Stimulated activated CD8-positive, alpha-beta memory T cell treated with anti-CD3 and anti-CD28 coated beads, Interleukin-12 subunit alpha, Interleukin-12 subunit beta, amount 100 ng/mL, for 24 hours (primary cell): Measurements from ENCODE around the gene COL20A1.
"Not testable (repeated sequence)": the region's sequence is repeated elsewhere in the genome, so short reads cannot be mapped to it uniquely, and the experiment has no call there.

ENCODE experiments used
- DNase-seq: peaks from one replicate; pipeline ENCODE4 v3.0.0-alpha.2; 2020; ENCODE audit errors: extremely low read depth

Gene COL20A1

GRCh38 chr20:63376283-63377250, 83.6 kb downstream of the COL20A1 start:
- DNase-seq: no peak

DNA sequence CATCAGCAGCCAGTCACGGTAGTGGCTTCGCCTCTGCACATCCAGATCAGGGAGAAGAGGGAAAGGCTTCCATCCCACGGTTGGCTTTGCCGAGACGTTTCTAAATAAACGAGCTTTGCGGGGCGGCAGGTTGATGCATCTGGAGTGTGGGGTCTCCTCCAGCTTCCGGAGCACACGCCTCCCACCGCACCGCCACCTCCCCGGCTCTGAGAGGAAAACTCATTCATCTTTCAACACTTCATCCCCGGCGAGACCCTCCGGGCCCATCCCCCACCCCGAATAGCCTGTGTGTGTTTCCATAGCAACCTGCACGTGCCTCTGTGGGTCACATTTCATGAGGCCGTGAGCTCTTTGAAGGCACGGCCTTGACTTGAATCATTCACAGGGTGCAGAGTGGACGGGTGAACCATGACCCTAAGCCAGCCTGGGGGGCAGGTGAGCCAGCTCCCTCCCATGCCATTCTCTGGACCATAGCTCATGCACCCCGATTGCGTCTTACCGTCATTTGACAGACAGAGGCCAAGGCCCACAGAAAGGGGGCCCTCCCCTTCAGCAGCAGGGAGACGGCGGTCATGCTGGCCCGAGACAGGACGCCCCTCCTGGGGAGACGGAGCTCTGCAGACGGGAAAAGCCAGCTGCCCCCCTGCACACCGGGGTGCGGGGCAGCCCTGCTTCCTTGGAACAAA, 84.4 kb downstream of the COL20A1 start:
- DNase-seq: no peak

DNA sequence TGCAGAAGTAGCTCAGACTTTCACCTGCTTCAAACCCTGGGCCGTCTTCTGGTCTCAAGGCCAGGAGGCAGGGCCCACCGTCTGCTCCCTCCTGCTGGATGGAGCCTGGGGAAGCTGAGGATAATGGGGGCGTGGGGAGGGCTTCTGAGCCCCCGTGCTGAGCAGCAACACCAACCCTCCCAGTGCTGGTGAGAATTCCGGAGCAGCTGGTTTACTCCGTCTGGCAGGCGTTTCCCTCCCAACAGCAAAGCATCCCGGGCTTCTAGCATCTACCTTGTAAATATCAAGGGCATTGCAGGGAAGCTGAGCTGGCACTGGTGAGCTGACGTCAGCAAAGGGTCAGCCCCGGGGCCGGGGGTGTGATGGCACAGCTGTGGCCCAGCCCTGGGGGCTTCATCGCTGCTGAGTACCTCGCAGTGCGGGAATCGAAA, 85.0 kb downstream of the COL20A1 start:
- no peak for DNase-seq

DNA sequence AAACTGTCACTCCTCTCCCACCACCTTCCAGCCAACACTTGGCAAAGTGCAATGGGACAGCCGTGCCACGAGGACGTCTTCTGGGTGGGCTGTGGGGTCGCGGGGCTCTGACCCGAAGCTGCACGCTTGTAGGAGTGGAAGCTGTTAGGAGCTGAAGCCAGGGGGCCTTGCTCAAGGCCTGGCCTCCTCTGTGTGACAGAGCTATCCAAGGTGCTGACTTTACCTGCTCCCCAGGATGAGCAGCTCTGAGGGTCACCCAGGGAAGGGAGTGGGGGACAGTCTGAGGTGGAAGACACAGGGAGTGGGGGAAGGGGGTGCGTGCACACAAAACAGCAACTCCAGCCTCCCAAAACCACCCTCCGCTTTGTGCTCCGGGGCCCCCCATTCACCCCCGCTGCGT, 85.6 kb downstream of the COL20A1 start:
- DNase-seq: no peak

DNA sequence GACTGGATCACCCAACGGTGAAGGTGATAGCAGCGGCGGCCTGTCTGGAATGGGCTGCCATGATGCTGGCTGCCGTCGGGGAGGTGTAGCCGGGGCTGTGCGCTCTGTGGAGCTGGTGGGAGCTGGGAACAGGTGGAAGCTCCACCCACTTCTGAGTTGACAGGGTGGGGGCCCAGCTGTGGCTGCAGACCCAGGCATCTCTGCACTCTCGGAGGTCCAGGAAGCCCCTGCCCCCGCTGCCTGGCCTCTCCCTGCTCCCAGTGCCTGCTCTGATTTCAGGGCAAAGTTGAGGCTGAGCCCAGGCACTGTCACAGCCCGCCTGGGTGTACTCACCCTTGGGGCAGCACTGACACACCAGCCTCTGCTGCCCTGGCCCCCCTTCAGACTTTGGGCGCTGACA, 86.3 kb downstream of the COL20A1 start:
- no peak for DNase-seq

DNA sequence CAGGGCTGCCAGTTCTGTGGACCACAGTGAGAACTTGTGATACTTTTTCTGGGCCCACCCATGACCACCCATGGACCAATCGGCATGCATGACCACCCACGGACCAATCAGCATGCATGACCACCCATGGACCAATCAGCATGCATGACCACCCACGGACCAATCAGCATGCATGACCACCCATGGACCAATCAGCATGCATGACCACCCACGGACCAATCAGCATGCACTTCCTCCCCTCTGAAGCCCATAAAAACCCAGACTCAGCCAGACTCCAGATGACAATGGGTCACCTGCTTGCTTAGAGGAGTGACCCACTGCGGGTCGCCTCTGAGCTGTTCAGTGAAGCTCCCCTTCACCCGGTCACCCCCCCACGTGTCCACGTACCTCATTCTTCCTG, 86.9 kb downstream of the COL20A1 start:
- not testable (repeated sequence) for DNase-seq

GRCh38 chr20:63380346-63380870, 87.4 kb downstream of the COL20A1 start:
- no peak for DNase-seq

DNA sequence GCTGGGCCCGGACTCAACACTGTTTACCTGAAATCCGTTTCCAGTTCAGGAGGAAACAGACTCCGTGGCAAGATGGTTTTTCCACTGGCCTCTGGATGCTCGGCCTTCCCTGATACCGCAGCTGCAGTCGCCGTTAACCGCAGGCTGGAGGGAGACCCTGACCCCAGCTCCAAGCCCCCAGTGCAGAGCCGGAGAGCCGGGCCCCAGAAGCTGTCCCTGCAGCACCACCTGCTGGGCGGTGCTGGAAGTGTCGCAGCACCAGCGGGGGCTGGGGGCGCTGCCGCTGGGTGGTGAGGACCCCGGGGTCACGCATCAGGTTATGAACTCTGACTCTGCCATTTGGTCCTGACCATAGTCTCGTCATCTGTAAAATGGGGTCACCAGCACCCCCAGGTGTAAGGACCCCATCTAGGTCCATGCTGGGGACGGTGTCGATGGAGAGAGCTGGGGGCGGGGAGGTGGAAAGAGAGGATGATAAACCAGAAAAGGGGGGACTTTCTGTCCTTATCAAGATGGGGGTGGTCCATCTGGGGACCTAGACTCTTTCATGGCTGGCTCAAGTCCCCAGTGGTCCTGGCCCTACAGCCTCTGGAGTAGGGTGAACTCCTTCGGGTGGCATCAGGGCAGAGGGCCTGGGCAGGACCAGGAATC, 88.9 kb downstream of the COL20A1 start:
- no peak for DNase-seq

GRCh38 chr20:63382551-63383300, 89.7 kb downstream of the COL20A1 start:
- DNase-seq: no peak

DNA sequence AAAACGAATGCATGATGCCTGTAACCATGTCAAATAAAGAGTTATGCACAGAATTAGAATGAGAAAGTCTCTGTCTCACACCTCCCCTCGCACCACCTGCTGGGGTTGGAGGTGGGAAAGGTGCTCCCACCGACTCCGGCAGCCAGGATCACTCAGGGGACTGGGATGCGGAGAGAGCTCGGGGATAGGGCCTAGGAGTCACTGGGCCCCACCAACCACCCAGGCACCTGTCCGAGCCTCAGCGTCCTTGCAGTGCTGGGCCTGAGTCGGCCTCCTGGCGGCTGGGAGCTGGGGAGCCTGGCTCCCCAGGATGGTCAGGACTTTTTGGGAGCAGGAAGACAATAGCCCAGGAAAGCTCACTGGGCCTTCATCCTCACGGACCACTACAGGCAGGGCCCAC, 90.6 kb downstream of the COL20A1 start:
- no peak for DNase-seq

DNA sequence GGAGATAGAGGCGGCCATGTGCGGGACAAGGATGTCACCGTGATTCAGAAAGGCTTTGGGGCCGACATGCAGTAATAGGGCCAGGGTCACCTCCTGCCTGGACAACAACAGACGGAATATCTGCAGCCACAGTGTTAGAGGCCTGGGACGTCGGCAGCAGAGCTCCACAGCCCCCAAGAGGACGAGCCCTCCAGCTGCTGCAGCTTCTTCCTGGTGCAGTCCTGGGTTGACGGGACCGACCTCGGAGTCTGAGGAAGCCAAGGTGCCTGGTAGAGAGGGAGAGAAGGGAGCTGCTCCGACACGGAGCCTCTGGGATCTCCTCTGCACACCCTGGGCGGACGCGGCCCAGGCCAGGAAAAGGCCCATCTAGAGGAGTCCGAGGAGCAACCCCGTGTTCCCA, 91.3 kb downstream of the COL20A1 start:
- DNase-seq: no peak
